GM18508 (cell line): ENCODE measurements around the gene OR52I2.

Source experiments
- ATAC-seq: cut with Tn5 transposase; IDR thresholded peaks from one replicate; pipeline ENCODE4 v1.9.1; 2021; ENCODE audit warnings: moderate number of reproducible peaks; ENCODE audit not compliant: insufficient read depth, unreplicated experiment

The OR52I2 gene

GRCh38 chr11:4607096-4607495 is 25.6 kb downstream of the OR52I2 start:
- no peak for ATAC-seq

DNA sequence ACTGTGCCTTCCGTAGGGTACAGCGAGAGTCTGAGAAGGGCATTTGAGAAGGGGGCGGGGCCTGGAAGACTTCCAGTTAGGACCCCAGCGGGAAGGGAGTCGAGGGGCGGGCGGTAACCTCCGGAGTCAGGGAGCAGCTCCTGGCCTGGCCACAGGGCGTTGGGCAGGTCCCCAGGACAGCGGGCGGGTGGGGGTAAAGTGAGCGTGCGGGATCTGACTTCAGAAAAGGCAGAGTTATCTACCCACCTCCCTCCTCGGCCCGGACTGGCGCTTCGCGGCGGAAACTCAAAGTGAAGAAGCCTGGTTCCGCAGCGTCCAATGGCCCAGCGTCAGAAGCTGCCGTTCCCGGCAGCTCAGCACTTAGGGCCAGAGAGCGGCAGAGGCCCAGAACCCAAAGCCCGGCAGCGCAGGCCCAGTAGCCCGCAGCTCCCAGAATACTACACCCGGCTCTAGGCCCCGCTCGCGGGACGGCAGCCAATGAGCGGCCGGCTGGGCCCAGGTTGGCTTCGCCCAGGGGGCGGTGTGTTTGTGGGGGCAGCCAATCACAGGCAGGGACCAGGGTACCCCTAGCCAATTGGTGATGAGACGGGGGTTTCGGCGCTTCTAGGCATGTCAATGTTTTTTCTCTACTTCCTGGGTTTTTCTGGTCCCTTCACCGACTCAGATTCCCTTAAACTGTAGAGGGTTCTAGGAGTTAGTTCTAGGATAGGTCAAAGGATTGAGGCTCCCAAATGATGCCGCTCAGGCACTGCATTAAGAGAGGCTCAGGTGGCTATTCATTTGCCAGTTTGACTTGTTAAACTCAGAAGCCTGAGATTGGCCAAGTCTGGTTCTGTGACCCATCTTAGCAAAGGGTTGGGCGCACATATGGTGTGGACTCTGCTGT is 26.5 kb downstream of the OR52I2 start, which contains the start of gene TRIM68:
TSS of gene TRIM68 (minus strand) at position 451 of the 886 bp plus-strand sequence. CDS start 2,727 bp downstream, outside the sequence.
- ATAC-seq: peak; percentile 89

- no peak for ATAC-seq
These were observed 28.9 kb downstream of the OR52I2 start for GRCh38 chr11:4610258-4610935.

GRCh38 chr11:4611986-4612385 is 30.4 kb downstream of the OR52I2 start:
- ATAC-seq: no peak

- ATAC-seq: no peak
These were observed 34.4 kb downstream of the OR52I2 start for GRCh38 chr11:4615856-4616444.

GRCh38 chr11:4619514-4619913 is 38.0 kb downstream of the OR52I2 start:
- ATAC-seq: no peak

- no peak for ATAC-seq
These were observed 44.9 kb downstream of the OR52I2 start for GRCh38 chr11:4626207-4627099.

DNA sequence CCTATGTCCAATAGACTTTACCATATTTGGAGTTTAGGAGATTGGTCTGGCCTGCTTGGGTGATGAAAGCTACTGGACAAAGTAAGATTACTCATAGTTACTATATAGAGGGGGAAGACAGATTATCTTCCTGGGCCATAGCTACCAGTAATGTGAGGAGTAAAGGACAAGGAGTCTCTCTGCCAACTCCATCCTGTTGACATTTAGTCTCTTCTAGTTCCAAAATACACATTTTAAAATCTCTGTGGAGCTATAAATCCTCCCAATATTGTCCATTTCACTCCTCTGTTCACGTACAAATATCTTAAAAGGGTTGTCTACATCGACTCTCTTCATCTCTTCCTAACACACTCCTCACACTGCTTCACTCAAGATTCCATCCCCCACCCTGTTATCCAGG is 54.6 kb downstream of the OR52I2 start:
- no peak for ATAC-seq

- ATAC-seq: peak; percentile 65
These were observed 55.6 kb downstream of the OR52I2 start, which contains the start of gene OR51D1 for GRCh38 chr11:4636962-4637661. Gene OR51D1 (plus strand): TSS chr11:4637477. CDS start chr11:4639791, 2,314 bp downstream.

DNA sequence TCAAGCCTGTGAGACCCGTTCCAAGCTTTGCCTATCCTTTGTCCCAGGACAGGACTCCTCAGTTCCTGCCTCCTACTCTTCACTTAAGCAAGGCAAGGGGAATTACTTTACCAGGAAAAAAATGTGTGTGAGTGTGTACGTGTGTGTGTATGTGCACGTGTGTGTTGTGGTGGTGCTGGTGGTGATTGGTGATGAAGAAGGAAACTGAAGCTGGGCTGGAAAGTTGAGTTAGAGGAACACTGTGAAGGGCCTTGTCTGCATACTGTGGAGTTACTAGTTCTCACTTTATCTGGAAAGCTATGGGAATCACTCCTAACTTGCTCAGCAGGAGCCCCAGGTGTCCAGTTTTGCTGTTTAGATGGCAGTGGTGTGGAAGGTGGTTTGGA is 56.1 kb downstream of the OR52I2 start:
- no peak for ATAC-seq

GRCh38 chr11:4639931-4640330 is 58.4 kb downstream of the OR52I2 start:
- no peak for ATAC-seq

DNA sequence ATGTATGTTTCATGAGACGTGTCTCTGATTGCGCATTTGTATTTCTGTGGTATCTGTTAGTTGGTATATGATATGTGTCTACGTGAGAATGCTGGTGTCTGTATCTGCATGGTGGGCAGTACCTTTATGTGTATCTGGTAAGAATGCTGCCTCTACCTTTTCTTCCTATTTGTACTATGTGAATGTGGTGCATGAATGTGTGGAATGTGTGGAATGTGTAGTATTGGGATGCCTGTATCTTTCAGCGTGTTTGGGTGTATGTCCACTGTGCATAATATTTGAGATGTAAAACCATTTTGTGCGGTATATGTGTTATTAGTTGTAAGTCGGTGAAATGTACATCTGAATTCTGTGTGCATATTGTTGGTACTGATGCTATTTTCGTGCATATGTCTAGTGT is 60.0 kb downstream of the OR52I2 start:
- no peak for ATAC-seq

DNA sequence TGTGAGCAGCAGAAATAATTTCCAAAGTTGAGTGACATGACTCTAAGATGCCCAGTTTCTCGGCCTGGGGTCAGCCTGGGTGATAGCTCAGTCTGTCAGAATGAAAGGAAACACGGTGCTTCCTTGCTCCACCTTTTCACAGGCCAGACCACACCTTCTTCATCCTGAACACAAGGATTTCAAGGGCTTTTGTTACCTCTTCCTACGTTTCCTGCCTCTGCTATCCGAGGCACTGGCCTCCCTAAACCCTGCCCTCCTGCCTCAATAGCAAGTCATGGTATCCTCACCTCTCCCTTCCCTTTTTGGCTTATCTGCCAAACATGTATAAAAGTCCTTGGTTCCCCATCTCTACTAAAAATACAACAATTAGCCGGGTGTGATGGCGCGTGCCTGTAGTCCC is 60.5 kb downstream of the OR52I2 start:
- no peak for ATAC-seq
